ENCODE measurements around the gene C14orf119.

The C14orf119 gene

DNA sequence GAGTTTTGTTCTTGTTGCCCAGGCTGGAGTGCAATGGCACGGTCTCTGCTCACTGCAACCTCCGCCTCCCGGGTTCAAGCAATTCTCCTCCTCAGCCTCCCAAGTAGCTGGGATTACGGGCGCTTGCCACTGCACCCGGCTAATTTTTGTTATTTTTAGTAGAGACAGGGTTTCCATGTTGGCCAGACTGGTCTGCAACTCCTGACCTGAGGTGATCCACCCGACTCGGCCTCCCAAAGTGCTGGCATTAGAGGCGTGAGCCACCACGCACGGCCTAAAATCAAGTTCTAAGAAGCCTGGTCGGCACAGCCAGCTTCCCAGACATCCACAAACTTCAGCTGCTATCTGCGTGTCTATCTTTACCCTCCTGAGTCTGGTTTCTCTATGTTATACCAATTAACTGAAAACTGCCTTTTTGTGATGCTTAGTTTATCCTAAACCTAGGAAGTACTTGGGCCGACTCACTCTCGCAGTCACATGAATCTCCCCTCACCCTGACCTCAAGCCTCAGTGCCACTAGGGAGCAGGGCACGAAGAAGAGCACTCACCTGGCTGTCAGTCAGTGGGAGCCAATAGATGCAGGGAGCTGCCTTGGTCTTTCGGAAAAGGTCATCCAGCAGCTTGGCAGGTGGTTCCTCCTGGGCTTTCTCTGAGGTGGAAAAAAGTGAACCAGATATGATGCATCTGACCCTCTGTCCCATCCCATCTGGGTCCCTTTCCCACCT, 34.6 kb upstream of the C14orf119 start:
- Histone ChIP-seq H3K9me3 (ENCODE audit: control insufficient read depth in 5 of 5, low read length in 5 of 5) (no peaks in the 10 kb centered on the region), H3K27ac (ENCODE audit: low read depth, low read length) (no peak overlapping the region), H3K27me3 (ENCODE audit: control insufficient read depth in 5 of 5, insufficient read depth in 4 of 5, low read length in 5 of 5) (no peaks in the 10 kb centered on the region), H3K9ac (ENCODE audit: low read length in 5 of 5) (no peak overlapping the region), H3K4me3 (ENCODE audit: low read depth in 1 of 5, low read length in 5 of 5) (no peak overlapping the region), H3K4me1 (ENCODE audit: control insufficient read depth in 5 of 5, insufficient read depth in 5 of 5, low read length in 5 of 5) (peaks cover 0 to 31% (median 25%) of the 10 kb centered on the region in 5 donors), H3K36me3 (ENCODE audit: control insufficient read depth in 5 of 5, insufficient read depth in 5 of 5, low read length in 5 of 5) (peaks cover 18 to 65% (median 58%) of the 10 kb centered on the region in 5 donors)

- Histone ChIP-seq H3K9ac (ENCODE audit: low read length in 5 of 5) (no peak overlapping the region), H3K36me3 (ENCODE audit: control insufficient read depth in 5 of 5, insufficient read depth in 5 of 5, low read length in 5 of 5) (peaks cover 18 to 77% (median 70%) of the 10 kb centered on the region in 5 donors), H3K27me3 (ENCODE audit: control insufficient read depth in 5 of 5, insufficient read depth in 4 of 5, low read length in 5 of 5) (no peaks in the 10 kb centered on the region), H3K4me3 (ENCODE audit: low read depth in 1 of 5, low read length in 5 of 5) (no peak overlapping the region), H3K4me1 (ENCODE audit: control insufficient read depth in 5 of 5, insufficient read depth in 5 of 5, low read length in 5 of 5) (peaks cover 0 to 18% (median 16%) of the 10 kb centered on the region in 5 donors), H3K27ac (ENCODE audit: low read depth, low read length) (peak overlapping the region; percentile 19), H3K9me3 (ENCODE audit: control insufficient read depth in 5 of 5, low read length in 5 of 5) (no peaks in the 10 kb centered on the region)
Observed at GRCh38 chr14:23062002-23062401, 33.3 kb upstream of the C14orf119 start.

GRCh38 chr14:23063601-23064000, 31.7 kb upstream of the C14orf119 start:
- no peak overlapping the region for H3K4me3 ChIP-seq (ENCODE audit: low read depth in 1 of 5, low read length in 5 of 5)
- H3K27me3 ChIP-seq (ENCODE audit: control insufficient read depth in 5 of 5, insufficient read depth in 4 of 5, low read length in 5 of 5), result no peaks in the 10 kb centered on the region
- no peak overlapping the region for H3K27ac ChIP-seq (ENCODE audit: low read depth, low read length)
- peaks cover 0 to 12% (median 10%) of the 10 kb centered on the region in 5 donors for H3K4me1 ChIP-seq (ENCODE audit: control insufficient read depth in 5 of 5, insufficient read depth in 5 of 5, low read length in 5 of 5)
- H3K9me3 ChIP-seq (ENCODE audit: control insufficient read depth in 5 of 5, low read length in 5 of 5), result no peaks in the 10 kb centered on the region
- H3K9ac ChIP-seq (ENCODE audit: low read length in 5 of 5), result no peak overlapping the region
- peaks cover 18 to 91% (median 85%) of the 10 kb centered on the region in 5 donors for H3K36me3 ChIP-seq (ENCODE audit: control insufficient read depth in 5 of 5, insufficient read depth in 5 of 5, low read length in 5 of 5)

DNA sequence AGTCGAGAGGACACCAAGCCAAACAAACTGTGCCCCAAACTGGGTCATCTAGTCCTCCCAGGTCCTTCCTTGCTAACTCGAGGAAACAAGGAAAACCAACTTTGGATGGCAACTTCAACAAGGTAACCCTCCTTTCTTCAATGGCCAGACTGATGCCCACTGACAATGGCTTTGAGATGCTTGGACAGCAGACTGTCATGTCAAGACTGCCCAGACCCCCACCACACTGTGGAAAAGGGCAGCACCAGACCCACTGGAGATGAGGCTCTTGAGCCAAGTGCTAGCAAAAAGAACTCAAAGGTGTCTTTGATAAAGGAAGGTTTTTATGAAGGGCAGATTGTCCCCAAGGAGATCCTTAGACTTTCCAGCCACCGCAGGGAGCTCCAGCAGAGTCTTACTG, 28.9 kb upstream of the C14orf119 start:
- H3K4me3 ChIP-seq (ENCODE audit: low read depth in 1 of 5, low read length in 5 of 5), result no peak overlapping the region
- peaks cover 0 to 32% (median 26%) of the 10 kb centered on the region in 5 donors for H3K4me1 ChIP-seq (ENCODE audit: control insufficient read depth in 5 of 5, insufficient read depth in 5 of 5, low read length in 5 of 5)
- peak overlapping the region in 2 of 5 donors; percentile 10 to 48 for H3K9ac ChIP-seq (ENCODE audit: low read length in 5 of 5)
- H3K9me3 ChIP-seq (ENCODE audit: control insufficient read depth in 5 of 5, low read length in 5 of 5), result no peaks in the 10 kb centered on the region
- no peaks in the 10 kb centered on the region for H3K27me3 ChIP-seq (ENCODE audit: control insufficient read depth in 5 of 5, insufficient read depth in 4 of 5, low read length in 5 of 5)
- peaks cover 18 to 71% (median 70%) of the 10 kb centered on the region in 5 donors for H3K36me3 ChIP-seq (ENCODE audit: control insufficient read depth in 5 of 5, insufficient read depth in 5 of 5, low read length in 5 of 5)
- no peak overlapping the region for H3K27ac ChIP-seq (ENCODE audit: low read depth, low read length)

DNA sequence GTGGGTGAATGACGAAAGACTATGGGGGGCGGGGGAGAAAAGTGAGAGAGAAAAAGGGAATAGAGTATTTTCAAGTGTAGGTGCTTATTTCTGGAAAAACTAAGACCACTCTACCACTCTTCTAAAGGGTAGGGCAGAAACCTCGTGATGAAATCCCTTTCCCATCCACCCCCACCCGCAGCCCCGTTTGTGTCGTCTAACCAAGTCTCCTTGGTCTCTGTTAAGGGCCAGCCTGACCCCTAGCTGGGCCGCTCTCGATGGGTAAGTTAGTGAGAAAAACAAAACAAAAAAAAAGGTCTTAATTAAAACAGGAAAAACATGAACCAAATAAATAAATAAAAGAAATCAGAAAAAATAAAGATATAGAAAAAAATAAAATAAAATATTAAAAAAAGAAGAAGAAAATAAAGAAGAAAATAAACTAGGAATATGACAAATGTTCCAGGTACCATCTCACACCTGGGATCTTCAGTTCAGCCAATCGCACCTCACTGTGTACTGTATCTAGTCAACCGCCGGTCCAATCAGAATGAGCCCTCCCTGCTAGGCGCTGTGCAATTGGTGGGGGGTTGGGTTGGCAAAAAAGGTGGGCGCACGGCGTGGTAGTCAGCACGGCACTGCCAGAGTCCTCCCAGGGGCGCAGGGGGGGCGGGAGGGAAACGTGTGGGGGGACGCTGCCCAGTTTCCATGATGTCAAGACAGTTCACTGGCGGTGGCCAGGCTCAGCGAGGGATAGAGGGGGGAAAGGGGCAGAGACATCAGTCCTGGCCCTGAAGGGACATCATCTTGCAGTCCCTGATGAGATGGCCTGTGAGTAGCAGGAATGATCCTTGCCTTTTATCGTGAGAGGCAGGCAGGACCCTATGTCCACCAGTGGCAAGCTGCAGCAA, 28.2 kb upstream of the C14orf119 start:
- no peak overlapping the region for H3K27ac ChIP-seq (ENCODE audit: low read depth, low read length)
- peaks cover 18 to 68% (median 67%) of the 10 kb centered on the region in 5 donors for H3K36me3 ChIP-seq (ENCODE audit: control insufficient read depth in 5 of 5, insufficient read depth in 5 of 5, low read length in 5 of 5)
- peaks cover 3 to 36% (median 30%) of the 10 kb centered on the region in 5 donors for H3K4me1 ChIP-seq (ENCODE audit: control insufficient read depth in 5 of 5, insufficient read depth in 5 of 5, low read length in 5 of 5)
- H3K27me3 ChIP-seq (ENCODE audit: control insufficient read depth in 5 of 5, insufficient read depth in 4 of 5, low read length in 5 of 5), result no peaks in the 10 kb centered on the region
- no peaks in the 10 kb centered on the region for H3K9me3 ChIP-seq (ENCODE audit: control insufficient read depth in 5 of 5, low read length in 5 of 5)
- no peak overlapping the region for H3K4me3 ChIP-seq (ENCODE audit: low read depth in 1 of 5, low read length in 5 of 5)
- no peak overlapping the region for H3K9ac ChIP-seq (ENCODE audit: low read length in 5 of 5)

DNA sequence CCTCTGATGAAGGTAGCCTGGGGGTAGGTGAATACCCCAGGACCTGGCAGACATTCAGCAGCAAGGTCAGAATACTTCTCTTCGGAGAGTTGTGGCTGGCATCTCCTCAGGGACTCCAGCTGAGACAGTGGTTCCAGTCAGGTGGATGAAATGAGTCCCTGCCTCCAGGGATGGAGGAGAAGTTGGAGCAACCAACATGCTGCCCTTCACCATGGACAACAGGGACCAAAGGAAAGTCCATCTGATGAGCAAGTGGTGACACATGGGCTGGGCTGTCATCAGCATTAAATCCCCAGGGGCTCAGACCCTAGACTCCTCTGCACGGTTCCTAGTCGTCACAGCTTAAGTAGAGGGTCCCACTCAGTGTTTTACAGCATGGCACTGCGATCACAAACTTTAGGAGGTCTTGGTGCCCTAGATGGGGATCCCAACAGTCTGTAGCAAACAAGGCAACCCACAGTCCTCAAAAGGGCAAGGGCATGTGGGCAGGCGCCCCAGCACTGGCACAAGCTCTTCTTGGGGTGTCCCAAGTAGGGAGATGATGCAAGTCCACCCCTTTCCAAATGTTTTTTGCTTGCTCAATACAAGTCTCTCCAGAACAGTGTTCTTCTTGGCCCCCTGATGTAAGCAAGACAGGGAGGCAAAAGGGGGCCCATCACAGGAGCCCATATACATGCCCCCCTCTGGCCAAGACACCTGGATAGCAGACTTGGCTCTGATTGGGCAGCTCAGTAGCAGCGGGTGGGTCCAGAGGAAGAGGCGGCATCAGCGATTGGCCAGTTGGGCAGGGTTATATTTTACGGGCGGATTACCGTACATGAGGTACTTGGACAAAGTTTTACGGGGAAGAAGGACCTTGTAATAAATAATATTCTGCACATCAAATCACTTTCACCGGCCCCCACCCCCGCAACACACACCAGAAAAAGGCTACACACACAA, 27.2 kb upstream of the C14orf119 start:
- H3K9ac ChIP-seq (ENCODE audit: low read length in 5 of 5), result no peak overlapping the region
- H3K9me3 ChIP-seq (ENCODE audit: control insufficient read depth in 5 of 5, low read length in 5 of 5), result no peaks in the 10 kb centered on the region
- no peaks in the 10 kb centered on the region for H3K27me3 ChIP-seq (ENCODE audit: control insufficient read depth in 5 of 5, insufficient read depth in 4 of 5, low read length in 5 of 5)
- H3K4me1 ChIP-seq (ENCODE audit: control insufficient read depth in 5 of 5, insufficient read depth in 5 of 5, low read length in 5 of 5), result peaks cover 3 to 35% (median 28%) of the 10 kb centered on the region in 5 donors
- H3K4me3 ChIP-seq (ENCODE audit: low read depth in 1 of 5, low read length in 5 of 5), result no peak overlapping the region
- no peak overlapping the region for H3K27ac ChIP-seq (ENCODE audit: low read depth, low read length)
- peaks cover 16 to 64% (median 63%) of the 10 kb centered on the region in 5 donors for H3K36me3 ChIP-seq (ENCODE audit: control insufficient read depth in 5 of 5, insufficient read depth in 5 of 5, low read length in 5 of 5)

DNA sequence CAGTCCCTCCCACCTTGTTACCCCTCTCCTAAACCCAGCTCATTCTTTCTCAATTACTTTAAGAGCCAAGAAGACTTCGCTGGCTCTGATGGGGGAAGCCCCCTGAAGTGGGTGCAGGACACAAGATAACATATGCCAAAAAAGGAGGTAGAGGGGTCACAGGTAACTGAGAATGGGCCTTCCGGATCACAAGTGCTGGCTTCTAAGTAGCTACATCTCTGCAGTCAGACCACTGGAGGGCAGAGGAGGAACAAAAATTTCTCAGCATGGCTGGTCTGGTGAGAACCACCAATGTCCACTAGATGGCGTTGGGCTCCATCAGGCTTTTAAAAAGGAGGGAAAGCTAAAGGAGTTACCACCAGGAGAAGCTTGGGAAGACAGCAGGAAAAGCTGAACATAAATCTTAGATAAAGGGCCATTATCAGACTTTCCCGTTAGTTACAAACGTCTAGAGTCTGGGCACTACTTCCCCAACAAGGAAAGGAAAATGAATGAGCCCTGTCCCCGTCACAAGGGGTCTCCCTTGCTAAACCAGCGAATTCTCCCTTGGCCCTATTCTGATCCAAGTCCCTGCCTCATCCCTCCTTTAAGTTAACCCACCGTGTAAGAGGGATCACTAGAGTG, 26.4 kb upstream of the C14orf119 start:
- H3K9ac ChIP-seq (ENCODE audit: low read length in 5 of 5), result peak overlapping the region in 1 of 5 donors; percentile 41
- peaks cover 3 to 35% (median 28%) of the 10 kb centered on the region in 5 donors for H3K4me1 ChIP-seq (ENCODE audit: control insufficient read depth in 5 of 5, insufficient read depth in 5 of 5, low read length in 5 of 5)
- H3K4me3 ChIP-seq (ENCODE audit: low read depth in 1 of 5, low read length in 5 of 5), result no peak overlapping the region
- H3K27me3 ChIP-seq (ENCODE audit: control insufficient read depth in 5 of 5, insufficient read depth in 4 of 5, low read length in 5 of 5), result no peaks in the 10 kb centered on the region
- H3K9me3 ChIP-seq (ENCODE audit: control insufficient read depth in 5 of 5, low read length in 5 of 5), result no peaks in the 10 kb centered on the region
- peaks cover 10 to 59% (median 56%) of the 10 kb centered on the region in 5 donors for H3K36me3 ChIP-seq (ENCODE audit: control insufficient read depth in 5 of 5, insufficient read depth in 5 of 5, low read length in 5 of 5)
- H3K27ac ChIP-seq (ENCODE audit: low read depth, low read length), result peak overlapping the region; percentile 90

- Histone ChIP-seq H3K36me3 (ENCODE audit: control insufficient read depth in 5 of 5, insufficient read depth in 5 of 5, low read length in 5 of 5) (peaks cover 10 to 58% (median 51%) of the 10 kb centered on the region in 5 donors), H3K4me1 (ENCODE audit: control insufficient read depth in 5 of 5, insufficient read depth in 5 of 5, low read length in 5 of 5) (peaks cover 3 to 35% (median 28%) of the 10 kb centered on the region in 5 donors), H3K9me3 (ENCODE audit: control insufficient read depth in 5 of 5, low read length in 5 of 5) (no peaks in the 10 kb centered on the region), H3K9ac (ENCODE audit: low read length in 5 of 5) (peak overlapping the region in 2 of 5 donors; percentile 41 to 57), H3K27me3 (ENCODE audit: control insufficient read depth in 5 of 5, insufficient read depth in 4 of 5, low read length in 5 of 5) (no peaks in the 10 kb centered on the region), H3K27ac (ENCODE audit: low read depth, low read length) (peak overlapping the region; percentile 90), H3K4me3 (ENCODE audit: low read depth in 1 of 5, low read length in 5 of 5) (no peak overlapping the region)
Observed at GRCh38 chr14:23069413-23069806, 25.9 kb upstream of the C14orf119 start.
